ENCODE data around the gene SLC2A4RG. TPM values are rescaled to one million over a fixed set of nuclear protein-coding genes. Genes with fewer than 3 reads are reported as not detected.
"Not testable (repeated sequence)": the region's sequence is repeated elsewhere in the genome, so short reads cannot be mapped to it uniquely, and the experiment has no call there.

Gene SLC2A4RG
- total RNA-seq, 5 donors from 2014 or later (not counting 1 experiment from before 2014, with no cell fraction given) = 110 to 173 (median 135) TPM

- WGBS (ENCODE audit: insufficient coverage) = 85% methylated on average over 15 of the region's 20 CpGs
- Histone ChIP-seq H3K27ac (ENCODE audit: low read length) (no peak overlapping the region), H3K4me1 (ENCODE audit: control insufficient read depth in 1 of 2, extremely low read depth in 1 of 2, insufficient read depth in 2 of 2, low read length in 2 of 2) (peaks cover 3 to 16% of the 10 kb centered on the region in 2 experiments), H3K4me3 (ENCODE audit: control insufficient read depth in 1 of 2, extremely low read depth in 1 of 2, low read length in 1 of 2) (no peak overlapping the region), H3K9me3 (no peaks in the 10 kb centered on the region), H3K27me3 (replicated peaks in 1 of 2; ENCODE audit: control insufficient read depth in 2 of 2, extremely low read depth in 1 of 2, insufficient read depth in 2 of 2, low read length in 1 of 2) (peaks cover 0 to 21% of the 10 kb centered on the region in 2 experiments), H3K36me3 (ENCODE audit: control insufficient read depth in 2 of 2, extremely low read depth in 1 of 2, insufficient read depth in 1 of 2, low read length in 1 of 2) (no peaks in the 10 kb centered on the region)
- Mint-ChIP-seq H3K4me1 (peaks cover 2 to 6% (median 3%) of the 10 kb centered on the region in 3 donors), H3K36me3 (no peaks in the 10 kb centered on the region), H3K27me3 (no peaks in the 10 kb centered on the region), H3K27ac (no peak overlapping the region), H3K9me3 (no peaks in the 10 kb centered on the region), H3K4me3 (no peak overlapping the region)
- DNase-seq (no peak), ATAC-seq (replicated peaks in 1 of 4) (no peak)
- POLR2A ChIA-PET = no interaction called here
- CTCF ChIA-PET = interaction anchor here in 1 of 2 donors (0.7 kb wide), 1 partner anchor 135 kb away, joined by 3 read pairs; no protein-coding TSS in a partner anchor
These were observed 33.4 kb downstream of the SLC2A4RG start for GRCh38 chr20:63772781-63773518.

- peak in 1 of 4 experiments; percentile 26 for ATAC-seq (replicated peaks in 1 of 4)
- Mint-ChIP-seq H3K36me3 (no peaks in the 10 kb centered on the region), H3K4me3 (peak overlapping the region in 1 of 3 donors; percentile 35), H3K27ac (no peak overlapping the region), H3K4me1 (peaks cover 2 to 6% (median 3%) of the 10 kb centered on the region in 3 donors), H3K27me3 (no peaks in the 10 kb centered on the region), H3K9me3 (no peaks in the 10 kb centered on the region)
- H3K4me3 ChIP-seq (ENCODE audit: control insufficient read depth in 1 of 2, extremely low read depth in 1 of 2, low read length in 1 of 2) = no peak overlapping the region
- no peak for DNase-seq
- no peak overlapping the region for H3K27ac ChIP-seq (ENCODE audit: low read length)
- H3K36me3 ChIP-seq (ENCODE audit: control insufficient read depth in 2 of 2, extremely low read depth in 1 of 2, insufficient read depth in 1 of 2, low read length in 1 of 2) = no peaks in the 10 kb centered on the region
- H3K27me3 ChIP-seq (replicated peaks in 1 of 2; ENCODE audit: control insufficient read depth in 2 of 2, extremely low read depth in 1 of 2, insufficient read depth in 2 of 2, low read length in 1 of 2) = peaks cover 0 to 21% of the 10 kb centered on the region in 2 experiments
- H3K9me3 ChIP-seq = no peaks in the 10 kb centered on the region
- WGBS (ENCODE audit: insufficient coverage) = 82% methylated on average over 25 of the region's 33 CpGs
- peaks cover 3 to 16% of the 10 kb centered on the region in 2 experiments for H3K4me1 ChIP-seq (ENCODE audit: control insufficient read depth in 1 of 2, extremely low read depth in 1 of 2, insufficient read depth in 2 of 2, low read length in 2 of 2)
- ChIA-PET POLR2A (interaction anchor here in 1 of 2 donors (0.7 kb wide), 1 partner anchor 247 kb away, joined by 5 read pairs; no protein-coding TSS in a partner anchor), CTCF (no interaction called here)
These were observed 34.1 kb downstream of the SLC2A4RG start for GRCh38 chr20:63773571-63774241.

GRCh38 chr20:63774306-63774705 is 34.7 kb downstream of the SLC2A4RG start:
- WGBS (ENCODE audit: insufficient coverage) = no CpG with 5 or more reads among the region's 15 CpGs
- DNase-seq (no peak), ATAC-seq (replicated peaks in 1 of 4) (no peak)
- Mint-ChIP-seq H3K4me1 (peaks cover 2 to 6% (median 3%) of the 10 kb centered on the region in 3 donors), H3K27me3 (no peaks in the 10 kb centered on the region), H3K27ac (no peak overlapping the region), H3K9me3 (no peaks in the 10 kb centered on the region), H3K36me3 (no peaks in the 10 kb centered on the region), H3K4me3 (peak overlapping the region in 1 of 3 donors; percentile 35)
- H3K4me3 ChIP-seq (ENCODE audit: control insufficient read depth in 1 of 2, extremely low read depth in 1 of 2, low read length in 1 of 2) = no peak overlapping the region
- no peak overlapping the region for H3K27ac ChIP-seq (ENCODE audit: low read length)
- peaks cover 0 to 21% of the 10 kb centered on the region in 2 experiments for H3K27me3 ChIP-seq (replicated peaks in 1 of 2; ENCODE audit: control insufficient read depth in 2 of 2, extremely low read depth in 1 of 2, insufficient read depth in 2 of 2, low read length in 1 of 2)
- H3K9me3 ChIP-seq = no peaks in the 10 kb centered on the region
- no peaks in the 10 kb centered on the region for H3K36me3 ChIP-seq (ENCODE audit: control insufficient read depth in 2 of 2, extremely low read depth in 1 of 2, insufficient read depth in 1 of 2, low read length in 1 of 2)
- CTCF ChIA-PET = no interaction called here
- H3K4me1 ChIP-seq (ENCODE audit: control insufficient read depth in 1 of 2, extremely low read depth in 1 of 2, insufficient read depth in 2 of 2, low read length in 2 of 2) = peaks cover 3 to 16% of the 10 kb centered on the region in 2 experiments
- POLR2A ChIA-PET = interaction anchor here in 1 of 2 donors (0.7 kb wide), 1 partner anchor 247 kb away, joined by 5 read pairs; no protein-coding TSS in a partner anchor

- H3K27ac Mint-ChIP-seq = no peak overlapping the region
- Histone ChIP-seq H3K27me3 (replicated peaks in 1 of 2; ENCODE audit: control insufficient read depth in 2 of 2, extremely low read depth in 1 of 2, insufficient read depth in 2 of 2, low read length in 1 of 2) (peaks cover 0 to 13% of the 10 kb centered on the region in 2 experiments), H3K27ac (ENCODE audit: low read length) (no peak overlapping the region), H3K9me3 (no peaks in the 10 kb centered on the region), H3K36me3 (ENCODE audit: control insufficient read depth in 2 of 2, extremely low read depth in 1 of 2, insufficient read depth in 1 of 2, low read length in 1 of 2) (no peaks in the 10 kb centered on the region), H3K4me1 (ENCODE audit: control insufficient read depth in 1 of 2, extremely low read depth in 1 of 2, insufficient read depth in 2 of 2, low read length in 2 of 2) (peaks cover 3 to 16% of the 10 kb centered on the region in 2 experiments), H3K4me3 (ENCODE audit: control insufficient read depth in 1 of 2, extremely low read depth in 1 of 2, low read length in 1 of 2) (no peak overlapping the region)
- H3K4me3 Mint-ChIP-seq = no peak overlapping the region
- ChIA-PET CTCF (no interaction called here), POLR2A (no interaction called here)
- peak in 11 of 35 experiments; percentile 15 to 52 (median 26) for DNase-seq
- ATAC-seq (replicated peaks in 1 of 4) = peak in 2 of 4 experiments; percentile 41 to 58
- H3K36me3 Mint-ChIP-seq = no peaks in the 10 kb centered on the region
- no peaks in the 10 kb centered on the region for H3K27me3 Mint-ChIP-seq
- H3K9me3 Mint-ChIP-seq = no peaks in the 10 kb centered on the region
- WGBS (ENCODE audit: insufficient coverage) = 68% methylated on average over 49 of the region's 67 CpGs
- H3K4me1 Mint-ChIP-seq = peaks cover 2 to 6% (median 3%) of the 10 kb centered on the region in 3 donors
These were observed 35.8 kb downstream of the SLC2A4RG start for GRCh38 chr20:63775096-63775978.

GRCh38 chr20:63776875-63777274 is 37.3 kb downstream of the SLC2A4RG start:
- H3K27me3 Mint-ChIP-seq; H3K9me3 ChIP-seq; POLR2A ChIA-PET; H3K27ac Mint-ChIP-seq; H3K4me3 ChIP-seq (ENCODE audit: control insufficient read depth in 1 of 2, extremely low read depth in 1 of 2, low read length in 1 of 2); H3K36me3 Mint-ChIP-seq; H3K9me3 Mint-ChIP-seq; H3K36me3 ChIP-seq (ENCODE audit: control insufficient read depth in 2 of 2, extremely low read depth in 1 of 2, insufficient read depth in 1 of 2, low read length in 1 of 2); DNase-seq; H3K27me3 ChIP-seq (replicated peaks in 1 of 2; ENCODE audit: control insufficient read depth in 2 of 2, extremely low read depth in 1 of 2, insufficient read depth in 2 of 2, low read length in 1 of 2); H3K27ac ChIP-seq (ENCODE audit: low read length); H3K4me3 Mint-ChIP-seq; ATAC-seq (replicated peaks in 1 of 4): not testable (repeated sequence)
- 90% methylated on average over 5 of the region's 23 CpGs for WGBS (ENCODE audit: insufficient coverage)
- peaks cover 3 to 25% of the 10 kb centered on the region in 2 experiments for H3K4me1 ChIP-seq (ENCODE audit: control insufficient read depth in 1 of 2, extremely low read depth in 1 of 2, insufficient read depth in 2 of 2, low read length in 2 of 2)
- peaks cover 7 to 13% (median 8%) of the 10 kb centered on the region in 3 donors for H3K4me1 Mint-ChIP-seq
- CTCF ChIA-PET = interaction anchor here in 1 of 2 donors (0.7 kb wide), 1 partner anchor 619 kb away, joined by 3 read pairs; no protein-coding TSS in a partner anchor

- H3K4me3 Mint-ChIP-seq = no peak overlapping the region
- no peak for ATAC-seq (replicated peaks in 1 of 4)
- POLR2A ChIA-PET = no interaction called here
These were observed 38.0 kb downstream of the SLC2A4RG start for GRCh38 chr20:63777614-63778013.

More at GRCh38 chr20:63777614-63778013, 38.0 kb downstream of the SLC2A4RG start:
- Mint-ChIP-seq H3K36me3 (no peaks in the 10 kb centered on the region), H3K27ac (no peak overlapping the region), H3K4me1 (peaks cover 14 to 20% (median 15%) of the 10 kb centered on the region in 3 donors), H3K9me3 (no peaks in the 10 kb centered on the region), H3K27me3 (no peaks in the 10 kb centered on the region)
- 92% methylated on average over 7 of the region's 13 CpGs for WGBS (ENCODE audit: insufficient coverage)
- Histone ChIP-seq H3K9me3 (no peaks in the 10 kb centered on the region), H3K4me1 (ENCODE audit: control insufficient read depth in 1 of 2, extremely low read depth in 1 of 2, insufficient read depth in 2 of 2, low read length in 2 of 2) (peaks cover 3 to 32% of the 10 kb centered on the region in 2 experiments), H3K27me3 (replicated peaks in 1 of 2; ENCODE audit: control insufficient read depth in 2 of 2, extremely low read depth in 1 of 2, insufficient read depth in 2 of 2, low read length in 1 of 2) (peaks cover 0 to 8% of the 10 kb centered on the region in 2 experiments), H3K27ac (ENCODE audit: low read length) (no peak overlapping the region), H3K4me3 (ENCODE audit: control insufficient read depth in 1 of 2, extremely low read depth in 1 of 2, low read length in 1 of 2) (no peak overlapping the region), H3K36me3 (ENCODE audit: control insufficient read depth in 2 of 2, extremely low read depth in 1 of 2, insufficient read depth in 1 of 2, low read length in 1 of 2) (no peaks in the 10 kb centered on the region)
- no peak for DNase-seq
- CTCF ChIA-PET = no interaction called here

Data from T-cell (primary cell).